ENCODE measurements around the gene TUBB1.

TUBB1 gene

DNA sequence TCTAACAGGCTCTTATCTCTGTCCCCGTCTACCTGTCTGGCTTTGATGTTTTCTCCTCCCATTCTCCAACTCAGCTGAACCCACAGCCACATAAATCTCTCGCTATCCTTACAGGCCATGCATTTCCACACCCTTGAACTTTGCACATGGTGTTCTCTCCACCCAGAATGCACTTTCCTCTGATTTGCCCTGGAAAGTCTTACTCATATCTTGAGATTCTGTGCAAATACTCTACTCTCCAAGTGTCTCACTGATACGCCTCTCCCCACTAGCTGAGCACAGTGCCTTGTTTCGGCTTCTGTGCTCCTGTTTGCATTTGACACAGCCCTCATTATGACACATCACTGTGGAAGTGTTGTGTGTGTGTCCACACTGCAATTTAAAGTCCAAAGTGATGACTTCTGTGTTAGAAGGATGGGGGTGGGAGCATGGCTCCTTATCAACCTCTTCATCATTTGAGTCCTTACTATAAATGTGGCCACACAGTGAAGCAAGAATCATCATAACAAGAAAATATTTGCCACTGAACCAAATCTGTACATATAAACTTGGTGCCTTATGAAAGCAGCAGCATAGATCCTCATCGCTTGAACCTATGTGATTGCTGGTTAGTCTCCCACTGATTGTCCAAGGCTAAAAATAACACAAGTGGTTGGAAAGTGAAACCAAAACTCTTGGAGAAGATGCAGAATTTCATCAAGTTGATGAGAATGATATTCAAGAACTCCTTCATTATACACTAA, 28.9 kb downstream of the TUBB1 start:
- TF ChIP-seq, protein P1, sequence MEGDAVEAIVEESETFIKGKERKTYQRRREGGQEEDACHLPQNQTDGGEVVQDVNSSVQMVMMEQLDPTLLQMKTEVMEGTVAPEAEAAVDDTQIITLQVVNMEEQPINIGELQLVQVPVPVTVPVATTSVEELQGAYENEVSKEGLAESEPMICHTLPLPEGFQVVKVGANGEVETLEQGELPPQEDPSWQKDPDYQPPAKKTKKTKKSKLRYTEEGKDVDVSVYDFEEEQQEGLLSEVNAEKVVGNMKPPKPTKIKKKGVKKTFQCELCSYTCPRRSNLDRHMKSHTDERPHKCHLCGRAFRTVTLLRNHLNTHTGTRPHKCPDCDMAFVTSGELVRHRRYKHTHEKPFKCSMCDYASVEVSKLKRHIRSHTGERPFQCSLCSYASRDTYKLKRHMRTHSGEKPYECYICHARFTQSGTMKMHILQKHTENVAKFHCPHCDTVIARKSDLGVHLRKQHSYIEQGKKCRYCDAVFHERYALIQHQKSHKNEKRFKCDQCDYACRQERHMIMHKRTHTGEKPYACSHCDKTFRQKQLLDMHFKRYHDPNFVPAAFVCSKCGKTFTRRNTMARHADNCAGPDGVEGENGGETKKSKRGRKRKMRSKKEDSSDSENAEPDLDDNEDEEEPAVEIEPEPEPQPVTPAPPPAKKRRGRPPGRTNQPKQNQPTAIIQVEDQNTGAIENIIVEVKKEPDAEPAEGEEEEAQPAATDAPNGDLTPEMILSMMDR (IDR thresholded peaks at IDR 0.05; ENCODE audit: low read depth, low read length) = no peak
- no peak for DNase-seq
- Histone ChIP-seq H3K4me3 (ENCODE audit: low read depth, low read length) (no peak overlapping the region), H3K36me3 (no peaks in the 10 kb centered on the region), H3K9me3 (no peaks in the 10 kb centered on the region), H3K27me3 (no peaks in the 10 kb centered on the region), H3K4me1 (peaks cover 2% of the 10 kb centered on the region; the same call in 1 of the 2 replicates)

DNA sequence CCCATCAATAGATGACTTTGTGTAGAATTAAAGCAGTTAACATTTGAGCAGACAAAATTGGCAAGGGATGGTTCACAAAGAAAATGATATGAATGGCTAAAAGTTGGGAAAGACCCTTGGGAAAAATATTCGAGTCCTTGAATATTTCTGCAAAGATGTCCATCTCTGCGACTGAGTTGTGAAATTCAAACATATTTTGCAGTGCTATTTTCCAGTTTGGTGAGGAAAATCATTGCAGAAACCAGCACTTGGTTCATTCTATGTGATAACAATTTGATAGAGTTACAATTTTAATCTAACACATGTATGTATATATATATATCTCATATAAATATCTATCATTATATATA, 29.4 kb downstream of the TUBB1 start:
- DNase-seq = no peak
- TF ChIP-seq, protein P1 (IDR thresholded peaks at IDR 0.05; ENCODE audit: low read depth, low read length) = no peak
- H3K27me3 ChIP-seq = no peaks in the 10 kb centered on the region
- H3K9me3 ChIP-seq = no peaks in the 10 kb centered on the region
- H3K4me1 ChIP-seq = no peaks in the 10 kb centered on the region
- no peak overlapping the region for H3K4me3 ChIP-seq (ENCODE audit: low read depth, low read length)
- no peaks in the 10 kb centered on the region for H3K36me3 ChIP-seq

DNA sequence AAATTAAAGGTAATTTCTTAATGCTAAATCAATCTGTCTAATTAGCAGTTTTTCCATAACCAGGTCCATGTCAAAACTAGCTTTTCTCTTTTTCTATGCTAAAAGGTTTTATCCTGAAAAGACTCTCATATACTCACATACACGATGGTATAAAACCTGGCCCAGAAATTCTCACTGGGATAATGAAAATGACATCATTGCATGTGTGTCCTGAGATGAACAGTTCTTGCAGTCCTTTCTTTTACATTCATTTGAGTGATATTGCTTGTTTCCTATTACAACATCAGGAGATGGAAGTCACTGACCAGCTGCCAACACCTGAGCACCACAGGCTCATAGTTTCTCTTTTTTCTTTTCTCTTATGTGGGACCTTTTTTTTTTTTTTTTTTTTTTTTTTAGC, 31.2 kb downstream of the TUBB1 start:
- Histone ChIP-seq H3K9me3 (no peaks in the 10 kb centered on the region), H3K4me3 (ENCODE audit: low read depth, low read length) (no peak overlapping the region), H3K36me3 (no peaks in the 10 kb centered on the region), H3K27me3 (no peaks in the 10 kb centered on the region), H3K4me1 (no peaks in the 10 kb centered on the region)
- DNase-seq = no peak
- TF ChIP-seq, protein P1 (IDR thresholded peaks at IDR 0.05; ENCODE audit: low read depth, low read length) = no peak

DNA sequence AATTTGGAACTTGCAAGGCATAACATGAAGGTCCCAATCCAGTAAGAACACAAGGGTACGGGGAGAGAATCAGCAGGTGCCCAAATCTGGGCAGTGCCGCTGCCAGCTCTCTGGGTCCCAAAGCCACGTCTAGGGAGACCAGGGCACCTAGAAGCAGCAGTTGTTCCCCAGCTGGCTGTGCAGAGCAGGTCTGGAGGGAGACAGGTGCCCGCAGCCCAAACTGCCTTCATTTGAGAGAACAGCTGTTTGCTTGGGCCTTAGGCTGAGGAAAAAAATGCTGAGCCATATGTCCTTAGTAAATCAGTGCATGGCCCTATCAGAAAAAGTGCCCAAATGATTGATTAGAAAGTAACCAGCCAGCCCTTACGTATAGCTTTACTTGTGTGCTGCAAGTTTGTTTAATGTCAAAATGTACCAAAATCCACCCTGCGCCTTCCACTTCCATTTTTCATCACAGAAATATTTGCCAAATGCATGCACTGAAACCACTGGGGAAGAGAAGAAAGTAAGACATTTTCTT, 32.5 kb downstream of the TUBB1 start:
- H3K36me3 ChIP-seq = no peaks in the 10 kb centered on the region
- DNase-seq = no peak

DNA sequence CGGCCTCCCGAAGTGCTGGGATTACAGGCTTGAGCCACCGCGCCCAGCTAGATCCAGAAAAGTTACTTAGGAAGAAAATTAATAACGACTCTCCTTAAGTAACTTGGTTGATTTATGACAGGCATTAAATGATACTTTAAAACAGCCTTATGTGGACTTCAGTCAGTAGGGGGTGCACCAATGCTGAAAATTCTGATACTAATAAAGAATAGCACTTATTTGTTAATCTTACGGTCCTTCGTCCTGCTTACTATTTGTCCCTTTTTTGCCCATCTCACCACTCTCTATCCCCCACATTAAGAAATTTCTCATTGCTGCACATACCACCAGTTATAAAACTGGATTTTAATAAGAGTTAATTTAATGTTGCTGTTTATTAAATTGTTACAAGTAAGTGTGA, 36.1 kb downstream of the TUBB1 start:
- no peak overlapping the region for H3K4me3 ChIP-seq (ENCODE audit: low read depth, low read length)
- H3K9me3 ChIP-seq = no peaks in the 10 kb centered on the region
- H3K27me3 ChIP-seq = no peaks in the 10 kb centered on the region
- no peaks in the 10 kb centered on the region for H3K4me1 ChIP-seq
- TF ChIP-seq, protein P1 (IDR thresholded peaks at IDR 0.05; ENCODE audit: low read depth, low read length) = peak; percentile 41
- no peaks in the 10 kb centered on the region for H3K36me3 ChIP-seq
- DNase-seq = no peak

More for the DNA sequence above, 32.5 kb downstream of the TUBB1 start:
- no peaks in the 10 kb centered on the region for H3K4me1 ChIP-seq
- no peaks in the 10 kb centered on the region for H3K27me3 ChIP-seq
- TF ChIP-seq, protein P1 (IDR thresholded peaks at IDR 0.05; ENCODE audit: low read depth, low read length) = no peak
- H3K4me3 ChIP-seq (ENCODE audit: low read depth, low read length) = no peak overlapping the region
- no peaks in the 10 kb centered on the region for H3K9me3 ChIP-seq

DNA sequence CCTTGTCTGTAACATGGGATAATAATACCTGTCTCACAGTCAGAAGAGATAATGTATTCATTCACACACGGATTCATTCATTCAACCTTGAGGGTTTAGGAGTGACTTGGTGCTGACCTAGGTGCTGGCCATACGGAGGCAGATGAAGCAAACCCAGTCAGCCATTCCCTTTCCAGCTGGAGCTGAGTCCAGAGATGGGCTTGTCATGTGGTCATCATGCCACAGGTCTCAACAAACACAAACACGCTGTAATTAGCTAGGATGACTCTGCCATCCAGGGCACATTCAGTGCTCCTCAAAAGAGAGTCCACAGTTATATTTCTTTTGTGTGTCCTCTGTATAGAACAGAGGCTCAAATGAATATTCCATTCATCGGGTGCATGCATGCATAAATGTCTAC, 42.9 kb downstream of the TUBB1 start:
- TF ChIP-seq, protein P1 (IDR thresholded peaks at IDR 0.05; ENCODE audit: low read depth, low read length) = no peak
- Histone ChIP-seq H3K27me3 (no peaks in the 10 kb centered on the region), H3K9me3 (no peaks in the 10 kb centered on the region), H3K4me3 (ENCODE audit: low read depth, low read length) (no peak overlapping the region), H3K36me3 (no peaks in the 10 kb centered on the region), H3K4me1 (no peaks in the 10 kb centered on the region; the same call in 1 of the 2 replicates)
- DNase-seq = no peak

Data from BE2C (cell line).